GM21786 (cell line): Measurements from ENCODE around the gene SUMO3.

ENCODE experiments used
- ATAC-seq: cut with Tn5 transposase; IDR thresholded peaks from one replicate; pipeline ENCODE4 v1.9.1; 2021; ENCODE audit not compliant: unreplicated experiment

The SUMO3 gene

GRCh38 chr21:44817914-44818639, at the start of gene SUMO3:
Gene SUMO3, minus strand, starts transcription at chr21:44818062. Its CDS starts 94 bp downstream, at chr21:44817968.
- peak; percentile 47 for ATAC-seq

DNA sequence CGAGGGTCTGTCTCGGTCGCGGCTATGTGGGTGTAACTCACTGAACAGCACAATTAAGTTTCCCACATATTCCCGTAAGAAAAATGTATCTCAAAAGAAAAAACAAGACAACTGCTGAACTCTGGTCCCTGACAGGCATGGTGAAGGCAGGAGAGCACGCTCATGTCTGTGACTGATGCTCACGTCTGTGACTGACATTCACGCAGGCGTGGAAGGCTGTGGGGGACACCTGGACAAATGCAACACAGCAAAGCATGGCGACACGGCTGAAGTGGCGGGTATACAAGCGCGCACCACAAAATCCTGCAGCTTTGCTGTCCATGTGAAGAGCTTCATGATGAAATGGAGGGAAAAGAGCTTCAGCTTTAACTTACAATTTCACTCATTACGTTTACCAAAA, 49.6 kb upstream of the SUMO3 start:
- no peak for ATAC-seq

DNA sequence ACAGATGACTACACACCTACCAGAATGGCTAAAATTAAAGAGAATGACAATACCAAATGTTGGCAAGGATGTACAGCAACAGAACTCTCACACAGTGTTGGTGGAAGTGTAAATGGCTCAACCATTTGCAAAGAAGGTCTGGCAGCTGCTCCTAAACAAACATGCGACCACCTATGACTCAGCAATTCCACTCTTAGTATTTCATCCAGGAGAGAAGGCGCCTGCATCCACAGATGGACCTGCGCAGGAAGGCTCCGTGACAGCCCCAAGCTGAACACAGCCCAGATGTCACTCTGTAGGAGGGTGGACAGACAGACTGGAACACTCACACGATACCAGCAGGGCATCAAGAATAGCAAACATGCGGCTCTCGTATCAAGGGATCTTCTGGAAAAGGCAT, 48.9 kb upstream of the SUMO3 start:
- ATAC-seq, result no peak

DNA sequence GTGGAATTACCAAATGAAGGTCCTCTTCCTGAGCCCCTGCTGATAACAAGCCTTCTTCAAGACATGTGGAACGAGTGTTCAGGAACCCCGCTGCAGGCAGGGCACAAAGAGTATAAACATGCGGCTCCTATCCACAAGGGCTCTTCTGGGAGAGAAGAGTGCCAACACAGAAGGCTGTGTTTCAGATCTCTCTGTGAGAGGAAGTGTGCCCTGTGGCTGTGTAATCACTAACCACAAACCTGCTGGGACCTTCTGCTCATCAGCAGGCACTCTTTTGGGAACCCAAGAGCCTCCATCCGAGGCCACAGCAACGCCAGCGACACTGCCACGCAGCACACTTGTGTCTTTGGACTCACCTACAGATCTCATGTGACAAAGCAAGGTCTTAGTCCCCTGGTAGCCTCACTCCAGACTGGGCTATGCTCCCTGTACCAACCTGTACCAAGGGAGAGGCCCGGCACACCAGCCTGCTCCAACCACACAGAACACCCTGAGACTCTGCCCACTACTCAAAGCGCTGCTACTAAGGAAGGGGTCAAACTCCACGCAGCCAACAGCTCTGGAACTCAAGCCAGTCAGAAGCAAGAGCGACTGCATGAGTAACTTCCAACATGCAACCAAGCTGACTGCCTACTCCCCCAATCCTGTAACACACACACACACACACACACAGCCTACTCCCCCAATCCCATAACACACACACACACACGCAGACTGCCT, 47.9 kb upstream of the SUMO3 start:
- peak; percentile 58 for ATAC-seq

DNA sequence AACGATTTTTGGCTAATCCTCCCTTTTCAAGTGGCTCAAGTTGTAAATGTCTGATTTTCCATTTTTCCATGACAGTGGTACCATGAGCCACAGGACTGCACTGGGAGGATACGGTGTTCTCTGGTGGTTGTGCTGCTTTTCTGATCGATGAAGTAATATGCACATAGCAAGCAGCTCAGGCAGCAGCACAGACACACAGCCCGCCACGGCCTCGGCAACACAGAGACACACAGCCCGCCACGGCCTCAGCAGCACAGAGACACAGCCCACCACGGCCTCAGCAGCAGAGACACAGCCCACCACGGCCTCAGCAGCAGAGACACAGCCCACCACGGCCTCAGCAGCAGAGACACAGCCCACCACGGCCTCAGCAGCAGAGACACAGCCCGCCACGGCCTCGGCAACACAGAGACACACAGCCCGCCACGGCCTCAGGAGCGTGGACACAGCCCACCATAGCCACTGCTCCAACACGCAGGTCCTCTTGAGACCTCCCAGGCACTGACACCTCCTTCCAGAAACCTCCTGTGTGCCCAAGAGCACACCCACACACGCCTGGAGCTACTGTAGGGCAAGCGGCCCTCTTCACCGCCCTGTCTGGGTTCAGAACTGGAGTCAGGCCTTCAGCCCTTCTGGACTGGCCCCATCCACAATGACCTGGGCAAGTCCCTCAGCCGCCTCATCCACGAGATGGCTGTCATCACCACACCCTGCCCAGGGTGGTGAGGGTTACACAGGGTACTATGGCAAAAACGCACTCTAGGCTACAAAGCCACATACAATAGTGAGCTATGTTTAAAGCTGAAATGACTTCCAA, 45.2 kb upstream of the SUMO3 start:
- no peak for ATAC-seq

DNA sequence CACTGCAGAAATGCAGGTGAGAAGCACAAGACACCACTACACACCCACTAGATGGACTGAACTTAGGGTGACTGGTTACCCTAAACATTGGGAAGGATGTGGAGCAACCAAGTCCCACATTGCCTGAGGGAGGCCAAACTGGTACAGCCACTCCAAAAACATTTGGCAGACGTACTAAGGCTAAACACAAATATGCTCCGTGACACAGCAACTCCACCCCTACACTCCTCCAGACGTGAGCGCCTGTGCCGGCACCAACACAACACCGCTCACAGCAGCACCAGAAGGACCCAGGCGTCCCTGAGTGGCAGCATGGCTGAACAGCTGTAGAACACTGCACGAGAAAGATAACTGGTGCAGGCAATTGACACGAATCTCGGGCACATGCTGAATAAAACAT, 40.9 kb upstream of the SUMO3 start:
- ATAC-seq, result no peak

DNA sequence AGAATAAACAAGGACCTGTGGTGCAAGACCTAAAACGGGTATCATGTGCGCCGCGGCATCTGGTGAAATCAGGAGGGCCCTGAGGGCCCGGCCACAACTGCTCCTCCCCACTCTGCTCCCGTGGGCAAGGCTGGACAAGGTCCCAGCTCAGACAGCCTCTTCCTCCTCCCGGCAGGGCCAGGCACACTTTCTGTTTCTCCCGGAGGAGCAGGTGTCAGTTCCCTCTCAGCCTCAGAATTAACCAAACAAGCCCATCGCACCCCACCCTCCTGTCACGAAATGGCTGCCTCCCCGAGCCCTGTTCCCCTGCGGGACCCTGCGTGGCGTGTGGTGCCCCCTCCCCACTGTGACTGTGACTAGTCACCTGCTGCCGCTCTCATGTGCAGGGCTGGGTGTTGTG, 40.4 kb upstream of the SUMO3 start:
- ATAC-seq, result no peak

- no peak for ATAC-seq
These were observed 39.4 kb upstream of the SUMO3 start for GRCh38 chr21:44857127-44857892.

DNA sequence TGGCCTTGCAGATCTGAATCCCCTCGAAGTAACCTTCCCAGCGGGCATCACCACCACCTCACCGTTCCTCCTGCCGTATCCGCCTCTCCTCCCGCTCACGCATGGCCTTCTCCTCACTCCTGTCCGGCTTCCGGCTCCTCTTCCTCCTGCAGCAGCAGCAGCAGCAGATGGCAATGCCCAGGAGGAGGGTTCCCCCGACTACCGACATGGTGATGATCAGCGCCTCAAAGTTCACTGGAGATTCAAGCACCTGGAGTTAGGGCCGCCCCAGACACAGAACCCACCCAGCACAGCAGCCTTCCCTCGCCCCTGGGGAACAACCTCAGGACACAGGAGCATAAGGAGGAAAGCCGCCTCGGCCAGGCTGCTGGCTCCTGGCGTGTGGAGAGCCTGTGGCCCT, 38.3 kb upstream of the SUMO3 start:
- no peak for ATAC-seq

DNA sequence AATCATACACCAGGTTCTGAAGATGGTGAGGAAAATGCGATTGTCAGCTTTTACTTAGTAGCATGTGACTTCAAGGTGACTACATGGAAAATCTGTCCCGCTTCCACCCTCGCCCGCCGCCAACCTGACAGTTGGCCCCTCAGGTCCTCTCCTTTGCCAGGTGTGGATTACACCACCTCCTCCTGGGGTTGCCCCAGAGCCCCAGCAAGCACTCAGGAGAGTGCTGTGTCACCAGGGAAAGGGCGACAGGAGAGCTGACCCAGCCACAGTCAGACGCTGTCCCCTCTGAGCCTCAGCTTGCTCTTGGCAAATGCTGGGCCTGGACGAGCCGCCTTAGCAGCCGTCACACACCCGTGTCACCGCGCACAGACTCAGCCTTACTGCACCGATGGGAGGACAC, 37.7 kb upstream of the SUMO3 start:
- ATAC-seq, result no peak

DNA sequence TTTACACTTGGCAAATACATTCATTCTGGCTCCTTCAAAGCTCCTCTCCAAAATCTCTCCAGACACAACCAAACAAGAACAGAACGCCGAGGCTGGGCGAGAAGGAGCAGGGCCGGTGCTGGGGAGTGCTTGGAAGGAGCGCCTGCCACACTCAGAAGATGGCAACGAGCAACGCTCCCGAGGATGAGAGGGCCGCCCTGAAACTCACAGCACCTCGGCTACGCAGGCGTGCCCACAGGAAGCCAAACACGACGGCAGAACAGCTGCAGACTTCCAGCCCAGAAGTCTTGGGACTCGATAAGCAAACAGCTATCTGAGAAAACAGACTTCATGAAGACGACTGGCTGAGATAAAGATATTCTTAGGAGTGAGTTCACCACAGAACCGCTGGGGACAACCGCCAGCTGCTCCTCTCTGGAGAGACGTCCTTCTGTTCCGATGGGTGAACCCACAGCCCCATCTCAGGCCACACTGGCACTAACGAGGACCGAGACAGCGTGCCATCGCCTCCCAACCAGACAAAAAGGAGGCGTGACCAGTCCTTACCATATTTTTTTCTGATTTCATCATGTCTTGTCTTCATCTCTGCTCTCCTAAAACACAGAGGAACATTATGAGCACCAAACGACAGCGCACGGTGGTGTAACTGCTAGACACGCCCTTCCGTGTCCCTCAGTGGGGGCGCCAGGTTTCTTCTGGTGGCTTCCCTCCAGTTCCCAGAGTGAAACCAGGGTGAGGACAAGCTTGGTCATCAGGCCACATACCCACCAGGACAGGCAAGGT, 37.0 kb upstream of the SUMO3 start:
- ATAC-seq, result no peak

- ATAC-seq, result no peak
These were observed 36.5 kb upstream of the SUMO3 start for GRCh38 chr21:44854391-44854663.

DNA sequence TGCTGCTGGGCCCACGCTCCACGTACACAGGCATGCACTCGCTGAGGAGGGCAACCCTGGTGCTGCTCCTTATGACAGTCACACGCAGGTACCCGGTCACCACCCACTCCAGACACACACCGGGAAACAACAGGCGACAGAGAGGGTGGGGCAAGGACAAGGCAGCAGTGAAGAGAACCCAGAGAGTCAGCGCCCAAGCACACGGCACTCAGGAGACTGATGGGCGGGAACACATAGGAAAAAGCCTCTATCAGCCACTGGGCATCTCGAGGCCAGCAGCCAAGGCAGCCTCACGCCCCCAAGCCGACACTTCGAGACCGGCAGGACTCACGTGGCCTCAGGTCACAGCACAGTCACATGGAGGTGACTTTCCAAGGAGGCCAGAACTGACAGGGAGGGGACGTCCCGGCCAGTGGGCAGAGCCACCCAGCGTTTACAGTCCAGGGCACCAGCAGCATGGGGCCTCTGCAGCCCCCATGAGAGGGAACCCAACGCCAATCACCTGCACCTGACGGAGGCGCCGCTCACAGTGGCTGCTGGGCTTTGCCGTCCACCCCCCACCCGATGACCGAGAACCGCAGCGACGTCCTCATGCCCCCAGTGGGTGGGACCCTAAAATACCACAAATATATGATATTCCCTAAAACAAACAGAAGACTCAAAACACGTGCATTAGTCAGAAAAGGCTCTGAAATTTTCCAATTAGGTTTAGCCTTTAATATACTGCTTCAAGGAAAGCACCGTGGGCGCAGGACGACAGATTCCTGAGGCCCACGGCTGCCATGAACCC, 35.9 kb upstream of the SUMO3 start:
- ATAC-seq, result no peak

- no peak for ATAC-seq
These were observed 33.2 kb upstream of the SUMO3 start for GRCh38 chr21:44850905-44851657.

DNA sequence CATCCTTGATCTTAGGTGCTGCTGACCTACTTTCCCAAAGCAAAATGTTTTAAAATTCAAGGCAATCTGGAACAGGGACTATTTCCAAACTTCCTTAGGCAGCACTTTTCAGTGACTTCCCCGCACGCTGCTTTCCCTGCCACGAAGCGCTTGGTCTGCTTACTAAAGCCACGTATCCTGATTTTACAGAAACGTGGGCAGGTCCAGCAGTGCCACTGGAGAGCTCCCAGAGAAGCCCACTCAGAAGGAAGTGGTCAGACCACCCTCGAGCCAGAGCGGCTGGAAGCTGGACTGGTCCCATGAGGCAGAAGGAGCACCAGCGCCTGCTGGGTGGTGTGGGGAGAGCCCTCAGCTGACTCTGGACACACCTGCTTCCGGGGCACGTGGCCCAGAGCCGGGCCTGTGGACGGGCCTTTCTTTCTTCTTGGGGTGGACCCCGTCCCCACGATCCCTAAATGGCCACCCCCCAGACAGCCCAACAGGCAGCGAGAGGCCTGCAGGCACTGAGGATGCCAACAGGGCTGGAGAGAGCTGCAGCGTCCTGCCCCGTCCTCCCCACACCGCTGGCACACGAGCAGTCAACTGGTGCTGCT, 32.4 kb upstream of the SUMO3 start:
- no peak for ATAC-seq

GRCh38 chr21:44849616-44850130, 31.8 kb upstream of the SUMO3 start:
- ATAC-seq, result no peak

DNA sequence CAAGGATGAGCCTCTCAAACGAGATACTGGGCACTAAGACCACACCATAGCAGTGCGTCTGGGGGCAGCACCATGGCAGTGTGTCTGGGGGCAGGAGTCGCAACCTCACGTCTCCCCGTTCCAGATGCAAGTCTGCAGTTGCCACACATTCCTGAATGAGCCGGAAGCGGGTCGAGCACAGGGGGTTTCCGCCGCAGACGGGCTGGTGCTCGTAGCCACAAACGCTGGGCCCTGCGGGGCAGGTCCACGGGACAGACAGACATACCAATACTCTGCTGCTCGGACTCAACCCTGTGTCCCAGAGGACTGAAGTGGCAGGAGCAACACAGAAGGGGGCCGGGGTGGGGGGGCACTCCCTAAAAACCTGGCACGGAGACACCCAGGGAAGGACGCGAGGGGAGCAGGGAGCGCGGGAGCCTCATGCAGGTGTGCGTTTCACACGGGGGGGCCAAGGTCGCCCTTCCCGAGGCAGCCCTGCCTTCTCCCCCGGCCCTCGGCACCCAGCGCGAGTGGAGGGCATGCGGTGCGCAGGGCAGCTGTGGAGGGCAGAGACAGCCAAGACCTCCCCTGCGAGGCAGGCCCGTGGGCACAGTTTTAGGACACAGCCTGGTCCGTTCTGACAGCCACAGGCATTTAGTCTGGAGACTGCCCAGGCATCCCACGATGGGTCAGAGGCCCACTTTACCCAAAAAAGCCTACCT, 31.1 kb upstream of the SUMO3 start:
- no peak for ATAC-seq
